HG02588 (cell line): Measurements from ENCODE around the gene ICAM4.
"Not testable (repeated sequence)": the region's sequence is repeated elsewhere in the genome, so short reads cannot be mapped to it uniquely, and the experiment has no call there.

Experiments
- ATAC-seq: cut with Tn5 transposase; IDR thresholded peaks from one replicate; pipeline ENCODE4 v1.9.1; 2021; ENCODE audit warnings: mild to moderate bottlenecking, moderate library complexity; ENCODE audit not compliant: unreplicated experiment

Gene ICAM4

DNA sequence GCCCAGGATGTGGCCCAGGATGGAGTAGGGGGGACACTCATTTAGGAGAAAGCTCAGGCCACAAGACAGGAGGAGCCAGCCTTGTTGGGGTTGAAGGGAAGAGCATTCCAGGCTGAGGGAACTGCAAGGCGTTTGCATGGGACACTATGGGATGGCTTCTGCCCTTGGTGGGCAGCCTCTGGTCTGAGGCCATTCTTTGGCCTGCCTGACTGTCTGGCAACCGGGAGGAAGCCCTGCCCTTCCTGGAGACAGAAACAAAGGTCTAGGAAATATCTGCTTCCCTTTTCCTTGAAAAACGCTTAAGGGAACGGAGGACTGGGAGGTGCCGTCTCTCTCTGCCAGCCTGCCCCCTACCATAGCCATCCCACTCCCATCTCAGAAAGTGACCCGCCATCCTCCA is 18.7 kb upstream of the ICAM4 start:
- no peak for ATAC-seq

DNA sequence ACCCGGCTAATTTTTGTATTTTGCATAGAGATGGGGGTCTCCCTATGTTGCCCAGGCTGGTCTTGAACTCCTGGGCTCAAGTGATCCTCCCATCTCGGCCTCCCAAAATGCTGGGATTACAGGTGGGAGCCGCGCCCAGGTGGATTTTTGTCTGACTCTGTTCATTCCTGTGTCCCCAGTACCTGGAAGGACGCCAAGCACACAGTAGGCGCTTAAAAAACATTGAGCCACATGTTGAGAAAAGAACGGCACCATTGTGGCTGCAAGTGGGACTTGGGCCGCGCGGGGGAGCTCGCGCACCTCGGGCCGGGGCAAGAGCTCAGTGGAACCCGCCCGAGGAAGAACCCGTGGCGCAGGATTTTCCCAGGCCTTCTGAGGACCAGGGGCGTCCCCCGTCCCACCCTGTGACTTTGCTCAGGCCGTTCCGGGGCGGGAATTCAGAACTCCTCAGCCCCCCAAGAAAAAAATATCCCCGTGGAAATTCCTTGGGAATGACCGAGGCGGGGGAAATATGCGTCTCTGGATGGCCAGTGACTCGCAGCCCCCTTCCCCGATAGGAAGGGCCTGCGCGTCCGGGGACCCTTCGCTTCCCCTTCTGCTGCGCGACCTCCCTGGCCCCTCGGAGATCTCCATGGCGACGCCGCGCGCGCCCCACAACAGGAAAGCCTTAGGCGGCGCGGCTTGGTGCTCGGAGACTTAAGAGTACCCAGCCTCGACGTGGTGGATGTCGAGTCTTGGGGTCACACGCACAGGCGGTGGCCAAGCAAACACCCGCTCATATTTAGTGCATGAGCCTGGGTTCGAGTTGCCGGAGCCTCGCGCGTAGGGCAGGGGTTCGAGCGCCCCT is 17.2 kb upstream of the ICAM4 start:
- ATAC-seq = peak; percentile 36

DNA sequence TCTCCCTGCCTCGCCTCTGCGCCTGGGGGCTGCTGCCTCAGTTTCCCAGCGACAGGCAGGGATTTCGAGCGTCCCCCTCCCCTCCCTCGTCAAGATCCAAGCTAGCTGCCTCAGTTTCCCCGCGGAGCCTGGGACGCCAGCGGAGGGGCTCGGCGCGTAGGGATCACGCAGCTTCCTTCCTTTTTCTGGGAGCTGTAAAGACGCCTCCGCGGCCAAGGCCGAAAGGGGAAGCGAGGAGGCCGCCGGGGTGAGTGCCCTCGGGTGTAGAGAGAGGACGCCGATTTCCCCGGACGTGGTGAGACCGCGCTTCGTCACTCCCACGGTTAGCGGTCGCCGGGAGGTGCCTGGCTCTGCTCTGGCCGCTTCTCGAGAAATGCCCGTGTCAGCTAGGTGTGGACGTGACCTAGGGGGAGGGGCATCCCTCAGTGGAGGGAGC is 16.6 kb upstream of the ICAM4 start:
- ATAC-seq = peak; percentile 34

DNA sequence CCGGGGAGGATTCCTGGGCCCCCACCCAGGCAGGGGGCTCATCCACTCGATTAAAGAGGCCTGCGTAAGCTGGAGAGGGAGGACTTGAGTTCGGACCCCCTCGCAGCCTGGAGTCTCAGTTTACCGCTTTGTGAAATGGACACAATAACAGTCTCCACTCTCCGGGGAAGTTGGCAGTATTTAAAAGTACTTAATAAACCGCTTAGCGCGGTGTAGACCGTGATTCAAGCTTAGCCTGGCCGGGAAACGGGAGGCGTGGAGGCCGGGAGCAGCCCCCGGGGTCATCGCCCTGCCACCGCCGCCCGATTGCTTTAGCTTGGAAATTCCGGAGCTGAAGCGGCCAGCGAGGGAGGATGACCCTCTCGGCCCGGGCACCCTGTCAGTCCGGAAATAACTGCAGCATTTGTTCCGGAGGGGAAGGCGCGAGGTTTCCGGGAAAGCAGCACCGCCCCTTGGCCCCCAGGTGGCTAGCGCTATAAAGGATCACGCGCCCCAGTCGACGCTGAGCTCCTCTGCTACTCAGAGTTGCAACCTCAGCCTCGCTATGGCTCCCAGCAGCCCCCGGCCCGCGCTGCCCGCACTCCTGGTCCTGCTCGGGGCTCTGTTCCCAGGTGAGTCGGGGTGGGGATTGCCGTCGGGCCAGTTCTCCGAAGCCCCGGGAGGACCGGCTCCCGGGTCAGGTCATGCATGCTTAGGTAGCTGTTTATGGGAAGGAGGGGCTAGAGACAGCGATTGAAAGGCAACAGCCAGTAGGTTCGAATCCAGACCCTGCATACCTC is 15.9 kb upstream of the ICAM4 start, which contains the start of gene ICAM1:
Gene ICAM1, plus strand, starts transcription at position 505 of the 779 bp plus-strand sequence. Its CDS starts 40 bp downstream, at position 545.
- ATAC-seq = peak; percentile 41

DNA sequence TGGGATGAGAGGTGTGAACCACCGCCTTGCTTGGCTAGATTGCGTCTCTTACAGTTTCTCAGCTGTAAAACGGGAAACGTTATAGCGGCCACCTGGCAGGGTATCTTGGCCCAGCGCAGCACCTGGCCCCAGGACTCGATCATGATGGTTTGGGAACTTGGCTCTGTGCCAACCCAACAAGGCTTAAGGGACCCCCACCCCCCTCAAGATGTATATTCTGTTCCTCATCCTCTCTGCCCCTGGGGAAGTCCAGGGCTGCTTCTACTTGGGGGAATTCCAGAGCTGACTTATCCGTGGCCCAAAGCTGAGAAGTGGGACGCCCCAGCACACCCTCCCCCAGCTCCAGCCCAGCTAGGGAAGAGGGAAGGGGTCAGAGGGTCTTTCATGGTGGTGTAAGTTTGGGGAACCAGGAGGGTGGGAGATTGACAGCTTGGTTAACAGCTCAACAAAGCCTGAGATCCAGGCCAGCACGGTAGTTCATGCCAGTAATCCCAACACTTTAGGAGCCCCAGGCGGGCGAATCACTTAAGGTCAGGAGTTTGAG is 15.1 kb upstream of the ICAM4 start:
- peak; percentile 26 for ATAC-seq

DNA sequence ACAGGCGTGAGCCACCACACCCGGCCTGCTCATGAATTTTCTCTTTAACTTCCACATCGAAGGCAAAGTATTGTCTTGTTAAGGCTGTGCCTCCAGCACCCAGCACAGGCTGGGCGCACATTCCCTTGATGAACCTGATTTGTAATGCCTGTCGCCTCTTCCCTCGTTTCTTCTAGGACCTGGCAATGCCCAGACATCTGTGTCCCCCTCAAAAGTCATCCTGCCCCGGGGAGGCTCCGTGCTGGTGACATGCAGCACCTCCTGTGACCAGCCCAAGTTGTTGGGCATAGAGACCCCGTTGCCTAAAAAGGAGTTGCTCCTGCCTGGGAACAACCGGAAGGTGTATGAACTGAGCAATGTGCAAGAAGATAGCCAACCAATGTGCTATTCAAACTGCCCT is 12.2 kb upstream of the ICAM4 start:
- ATAC-seq = no peak

DNA sequence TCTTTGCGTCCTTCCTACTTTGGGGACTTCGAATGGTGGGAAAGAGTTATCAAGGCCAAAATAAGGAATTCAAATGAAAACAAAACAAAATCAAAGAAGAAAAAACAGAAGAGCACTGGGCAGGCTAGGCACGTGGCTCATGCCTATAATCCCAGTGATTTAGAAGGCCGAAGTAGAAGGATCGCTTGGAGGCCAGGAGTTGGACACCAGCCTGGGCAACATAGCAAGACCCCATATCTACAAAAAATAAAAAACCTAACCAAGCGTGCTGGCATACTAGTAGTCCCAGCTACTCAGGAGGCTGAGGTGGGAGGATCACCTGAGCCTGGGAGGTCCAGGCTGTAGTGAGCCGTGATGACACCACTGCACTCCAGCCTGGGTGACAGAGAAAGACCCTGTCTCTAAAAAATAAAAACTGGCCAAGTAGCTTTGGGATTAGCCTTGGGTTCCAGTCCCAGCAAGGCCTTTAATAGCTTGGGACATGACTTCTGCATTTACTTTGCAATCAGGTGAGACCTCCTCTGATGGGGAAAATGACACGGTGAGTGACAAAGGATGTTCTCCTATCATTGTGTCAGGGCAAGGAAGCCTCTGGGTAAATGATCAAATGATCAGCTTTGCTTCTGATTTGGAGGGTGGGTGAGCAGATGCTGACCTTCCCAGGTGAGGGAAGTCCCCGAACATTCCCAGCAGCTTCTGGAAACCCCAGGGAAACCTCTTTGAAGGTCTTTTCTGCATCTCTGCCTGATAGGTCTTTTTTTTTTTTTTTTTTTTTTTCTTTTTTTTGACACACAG is 8.8 kb upstream of the ICAM4 start:
- no peak for ATAC-seq

DNA sequence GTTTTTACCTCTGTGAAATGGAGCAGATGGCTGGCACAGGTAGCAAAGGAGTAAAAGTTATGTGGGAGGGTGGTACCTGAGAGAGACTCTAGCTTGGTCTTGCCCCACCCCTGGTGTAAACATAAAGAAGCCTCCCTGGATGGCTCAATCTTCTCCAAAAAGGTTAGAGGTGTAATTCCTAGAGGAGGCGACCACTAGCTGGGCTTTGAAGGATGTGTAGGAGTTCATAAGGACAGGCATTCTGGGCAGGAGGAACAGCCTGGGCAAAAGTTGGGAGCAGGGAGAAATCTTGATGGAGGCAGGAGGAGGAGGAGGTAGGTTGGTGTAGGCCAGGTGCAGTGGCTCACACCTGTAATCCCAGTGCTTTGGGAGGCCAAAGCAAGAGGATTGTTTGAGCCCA is 7.8 kb upstream of the ICAM4 start:
- ATAC-seq = no peak

DNA sequence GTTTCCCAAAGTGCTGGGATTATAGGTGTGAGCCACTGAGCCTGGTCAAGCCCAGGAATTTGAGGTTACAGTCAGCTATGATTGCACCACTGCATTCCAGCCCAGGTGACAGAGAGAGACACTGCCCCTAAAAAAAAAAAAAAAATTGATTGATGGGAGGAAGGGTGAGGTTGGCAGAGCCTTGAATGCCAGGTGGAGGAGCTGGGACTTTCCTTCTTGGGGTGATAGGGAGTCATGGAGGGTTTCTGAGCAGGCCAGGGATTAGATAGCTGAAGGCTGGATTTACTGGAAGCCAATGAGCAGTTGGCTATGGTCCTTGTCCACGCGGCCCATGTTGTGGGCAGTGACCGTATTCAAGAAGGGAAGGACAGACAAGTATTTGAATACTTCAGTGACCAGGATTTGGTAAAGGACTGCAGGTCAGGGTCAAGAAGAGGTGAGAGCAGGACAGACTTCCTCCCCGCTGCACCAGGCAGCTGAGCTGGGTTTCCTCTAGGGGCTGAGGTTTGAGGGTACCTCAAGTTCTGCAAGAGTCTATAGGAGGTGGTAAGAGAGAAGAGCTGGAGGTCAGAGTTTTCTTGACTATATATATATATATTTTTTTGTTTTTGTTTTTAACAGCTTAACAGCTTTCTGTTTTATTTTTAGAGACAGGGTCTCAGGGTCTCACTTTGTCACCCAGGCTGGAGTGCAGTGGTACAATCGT is 6.9 kb upstream of the ICAM4 start:
- ATAC-seq = no peak

DNA sequence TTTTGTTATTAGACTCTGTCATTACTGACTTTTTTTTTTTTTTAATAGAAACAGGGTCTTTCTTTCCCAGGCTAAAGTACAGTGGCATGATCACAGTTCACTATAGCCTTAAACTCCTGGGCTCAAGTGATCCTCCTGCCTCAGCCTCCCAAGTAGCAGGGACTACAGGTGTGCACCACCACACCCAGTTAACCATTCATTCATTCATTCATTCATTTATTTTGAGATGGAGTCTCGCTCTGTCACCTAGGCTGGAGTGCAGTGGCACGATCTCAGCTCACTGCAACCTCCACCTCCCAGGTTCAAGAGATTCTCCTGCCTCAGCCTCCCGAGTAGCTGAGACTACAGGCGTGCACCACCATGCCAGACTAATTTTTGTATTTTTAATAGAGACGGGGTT is 4.7 kb upstream of the ICAM4 start:
- ATAC-seq = not testable (repeated sequence)

DNA sequence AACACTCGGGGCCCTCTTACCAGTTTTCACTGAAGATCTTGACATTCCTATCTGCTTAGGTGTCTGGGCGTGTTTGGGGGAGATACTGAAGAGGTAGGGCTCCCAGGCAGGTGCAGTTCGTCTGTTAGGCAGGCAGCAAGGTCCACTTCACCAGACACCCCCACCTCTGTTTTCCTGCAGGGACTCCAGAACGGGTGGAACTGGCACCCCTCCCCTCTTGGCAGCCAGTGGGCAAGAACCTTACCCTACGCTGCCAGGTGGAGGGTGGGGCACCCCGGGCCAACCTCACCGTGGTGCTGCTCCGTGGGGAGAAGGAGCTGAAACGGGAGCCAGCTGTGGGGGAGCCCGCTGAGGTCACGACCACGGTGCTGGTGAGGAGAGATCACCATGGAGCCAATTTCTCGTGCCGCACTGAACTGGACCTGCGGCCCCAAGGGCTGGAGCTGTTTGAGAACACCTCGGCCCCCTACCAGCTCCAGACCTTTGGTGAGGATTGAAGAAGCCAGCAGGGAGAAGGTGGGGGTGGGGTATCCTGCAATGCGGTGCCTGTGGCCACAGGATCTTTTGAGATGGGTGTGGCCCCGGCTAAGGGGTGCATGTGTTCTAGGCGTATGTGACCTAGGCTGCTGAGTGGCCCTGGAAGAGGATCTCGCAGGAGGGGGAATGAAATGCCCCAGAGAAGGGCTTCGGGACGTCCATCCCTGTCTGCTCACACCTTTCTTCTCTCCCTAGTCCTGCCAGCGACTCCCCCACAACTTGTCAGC is 3.3 kb upstream of the ICAM4 start:
- ATAC-seq = no peak

DNA sequence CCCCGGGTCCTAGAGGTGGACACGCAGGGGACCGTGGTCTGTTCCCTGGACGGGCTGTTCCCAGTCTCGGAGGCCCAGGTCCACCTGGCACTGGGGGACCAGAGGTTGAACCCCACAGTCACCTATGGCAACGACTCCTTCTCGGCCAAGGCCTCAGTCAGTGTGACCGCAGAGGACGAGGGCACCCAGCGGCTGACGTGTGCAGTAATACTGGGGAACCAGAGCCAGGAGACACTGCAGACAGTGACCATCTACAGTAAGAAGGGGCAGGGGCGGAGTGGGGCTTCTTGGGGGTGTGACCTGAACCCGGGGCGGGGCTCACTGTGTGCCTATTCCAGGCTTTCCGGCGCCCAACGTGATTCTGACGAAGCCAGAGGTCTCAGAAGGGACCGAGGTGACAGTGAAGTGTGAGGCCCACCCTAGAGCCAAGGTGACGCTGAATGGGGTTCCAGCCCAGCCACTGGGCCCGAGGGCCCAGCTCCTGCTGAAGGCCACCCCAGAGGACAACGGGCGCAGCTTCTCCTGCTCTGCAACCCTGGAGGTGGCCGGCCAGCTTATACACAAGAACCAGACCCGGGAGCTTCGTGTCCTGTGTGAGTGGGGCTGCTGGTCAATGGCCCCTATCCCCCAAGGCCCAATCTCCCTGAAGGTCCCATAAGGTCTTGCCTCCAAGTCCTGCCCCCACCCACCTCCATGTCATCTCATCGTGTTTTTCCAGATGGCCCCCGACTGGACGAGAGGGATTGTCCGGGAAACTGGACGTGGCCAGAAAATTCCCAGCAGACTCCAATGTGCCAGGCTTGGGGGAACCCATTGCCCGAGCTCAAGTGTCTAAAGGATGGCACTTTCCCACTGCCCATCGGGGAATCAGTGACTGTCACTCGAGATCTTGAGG is 2.4 kb upstream of the ICAM4 start:
- no peak for ATAC-seq

DNA sequence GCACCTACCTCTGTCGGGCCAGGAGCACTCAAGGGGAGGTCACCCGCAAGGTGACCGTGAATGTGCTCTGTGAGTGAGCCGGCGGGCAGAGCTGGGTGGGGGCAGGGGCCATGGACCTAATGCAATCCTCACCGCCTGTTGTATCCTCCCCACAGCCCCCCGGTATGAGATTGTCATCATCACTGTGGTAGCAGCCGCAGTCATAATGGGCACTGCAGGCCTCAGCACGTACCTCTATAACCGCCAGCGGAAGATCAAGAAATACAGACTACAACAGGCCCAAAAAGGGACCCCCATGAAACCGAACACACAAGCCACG is 1.8 kb upstream of the ICAM4 start:
- ATAC-seq = no peak

DNA sequence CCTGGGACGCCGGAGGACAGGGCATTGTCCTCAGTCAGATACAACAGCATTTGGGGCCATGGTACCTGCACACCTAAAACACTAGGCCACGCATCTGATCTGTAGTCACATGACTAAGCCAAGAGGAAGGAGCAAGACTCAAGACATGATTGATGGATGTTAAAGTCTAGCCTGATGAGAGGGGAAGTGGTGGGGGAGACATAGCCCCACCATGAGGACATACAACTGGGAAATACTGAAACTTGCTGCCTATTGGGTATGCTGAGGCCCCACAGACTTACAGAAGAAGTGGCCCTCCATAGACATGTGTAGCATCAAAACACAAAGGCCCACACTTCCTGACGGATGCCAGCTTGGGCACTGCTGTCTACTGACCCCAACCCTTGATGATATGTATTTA is 1.4 kb upstream of the ICAM4 start:
- ATAC-seq = no peak

DNA sequence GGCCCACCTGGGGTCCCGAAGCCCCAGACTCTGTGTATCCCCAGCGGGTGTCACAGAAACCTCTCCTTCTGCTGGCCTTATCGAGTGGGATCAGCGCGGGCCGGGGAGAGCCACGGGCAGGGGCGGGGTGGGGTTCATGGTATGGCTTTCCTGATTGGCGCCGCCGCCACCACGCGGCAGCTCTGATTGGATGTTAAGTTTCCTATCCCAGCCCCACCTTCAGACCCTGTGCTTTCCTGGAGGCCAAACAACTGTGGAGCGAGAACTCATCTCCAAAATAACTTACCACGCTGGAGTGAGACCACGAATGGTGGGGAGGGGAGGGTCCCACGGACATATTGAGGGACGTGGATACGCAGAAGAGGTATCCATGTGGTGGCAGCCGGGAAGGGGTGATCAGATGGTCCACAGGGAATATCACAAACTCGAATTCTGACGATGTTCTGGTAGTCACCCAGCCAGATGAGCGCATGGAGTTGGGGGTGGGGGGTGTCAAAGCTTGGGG is 2.0 kb downstream of the ICAM4 start:
- no peak for ATAC-seq

DNA sequence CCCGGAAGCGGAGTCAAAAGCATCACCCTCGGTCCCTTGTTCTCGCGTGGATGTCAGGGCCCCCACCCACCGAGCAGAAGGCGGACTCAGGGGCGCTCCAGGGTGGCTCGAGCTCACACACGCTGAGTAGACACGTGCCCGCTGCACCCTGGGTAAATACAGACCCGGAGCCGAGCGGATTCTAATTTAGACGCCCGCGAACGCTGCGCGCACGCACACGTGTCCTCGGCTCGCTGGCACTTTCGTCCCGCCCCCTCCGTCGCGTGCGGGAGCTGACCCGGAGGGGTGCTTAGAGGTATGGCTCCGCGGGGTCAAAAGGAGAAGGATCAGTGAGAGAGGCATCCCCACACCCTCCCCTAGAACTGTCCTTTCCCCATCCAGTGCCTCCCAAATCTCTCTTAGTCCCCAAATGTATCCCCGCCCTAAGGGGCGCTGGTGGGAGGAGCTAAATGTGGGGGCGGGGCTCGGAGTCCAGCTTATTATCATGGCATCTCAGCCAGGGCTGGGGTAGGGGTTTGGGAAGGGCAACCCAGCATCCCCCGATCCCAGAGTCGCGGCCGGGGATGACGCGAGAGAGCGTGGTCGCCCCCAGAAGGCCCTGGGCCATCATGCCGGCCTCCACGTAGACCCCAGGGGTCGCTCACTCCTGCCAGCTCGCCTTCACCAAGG is 2.5 kb downstream of the ICAM4 start:
- no peak for ATAC-seq

DNA sequence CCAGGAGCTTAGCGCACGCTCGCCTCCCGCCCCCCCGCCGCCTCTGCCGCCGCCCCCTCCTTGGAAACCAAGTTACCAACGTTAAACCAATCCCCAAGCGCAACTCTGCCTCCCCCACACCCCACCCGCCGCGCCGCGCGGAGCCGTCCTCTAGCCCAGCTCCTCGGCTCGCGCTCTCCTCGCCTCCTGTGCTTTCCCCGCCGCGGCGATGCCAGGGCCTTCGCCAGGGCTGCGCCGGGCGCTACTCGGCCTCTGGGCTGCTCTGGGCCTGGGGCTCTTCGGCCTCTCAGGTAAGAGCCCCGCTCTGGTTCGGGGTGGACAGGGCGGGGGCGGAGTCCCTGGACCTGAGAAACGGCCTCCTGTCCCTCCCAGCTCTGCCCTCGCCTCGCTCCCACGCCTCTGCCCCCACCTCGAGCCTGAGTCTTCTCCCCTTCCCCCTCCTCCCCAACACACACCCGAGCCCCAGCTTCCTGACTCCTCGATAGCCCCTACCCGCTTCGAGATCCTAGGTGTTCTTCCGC is 3.1 kb downstream of the ICAM4 start, which contains the start of gene ICAM5:
Gene ICAM5, plus strand, starts transcription at position 117 of the 521 bp plus-strand sequence. Its CDS starts 92 bp downstream, at position 209.
- ATAC-seq = no peak
